GM12878 (cell line): ENCODE measurements around the gene C2CD4D.

ENCODE experiments used
- BHLHE40 ChIP-seq, 2 experiments: fragments of 450-650 bp in 1 of 2; IDR thresholded peaks; 2 replicates each; pipeline ENCODE4 v1.6.1; 2011 to 2017; ENCODE audit warnings: low read depth in 2 of 2, borderline replicate concordance in 1 of 2, improper control_type of control experiment in 1 of 2, low read length in 1 of 2, mild to moderate bottlenecking in 1 of 2
- BRCA1 ChIP-seq: IDR thresholded peaks from 2 replicates; pipeline ENCODE4 v1.6.1; 2011; ENCODE audit warnings: low read depth, low read length, improper control_type of control experiment
- CTCF ChIP-seq, 3 experiments: IDR thresholded peaks in 2 of 3; conservative IDR thresholded peaks in 1 of 3; 2 replicates each; pipeline ENCODE4 v1.5.1; 2011; ENCODE audit warnings: low read depth in 3 of 3, low read length in 3 of 3, mild to moderate bottlenecking in 3 of 3, control low read depth in 2 of 3, moderate library complexity in 2 of 3, inconsistent platforms in 1 of 3, mixed read lengths in 1 of 3; ENCODE audit not compliant: control insufficient read depth in 2 of 3, insufficient read depth in 1 of 3; ENCODE audit errors: extremely low read depth in 1 of 3
- EP300 ChIP-seq, 2 experiments: fragments of 150-350 bp in 1 of 2; IDR thresholded peaks; 2 replicates each; pipeline ENCODE4 v1.6.1; 2011 to 2012; ENCODE audit warnings: low read depth in 2 of 2, low read length in 2 of 2, borderline replicate concordance in 1 of 2, improper control_type of control experiment in 1 of 2, inconsistent platforms in 1 of 2; ENCODE audit not compliant: control insufficient read depth in 1 of 2
- EZH2 ChIP-seq: IDR thresholded peaks from 2 replicates; pipeline ENCODE4 v1.6.1; 2012; ENCODE audit warnings: low read depth, mild to moderate bottlenecking, control low read depth, inconsistent platforms, low read length, borderline replicate concordance; ENCODE audit not compliant: control insufficient read depth
- HDGF ChIP-seq: fragments of 450-650 bp; IDR thresholded peaks from 2 replicates; pipeline ENCODE4 v1.6.1; 2016; ENCODE audit warnings: antibody characterized with exemption
- POLR2A ChIP-seq: IDR thresholded peaks from 2 replicates; pipeline ENCODE4 v1.6.1; 2011; ENCODE audit warnings: low read depth, mild to moderate bottlenecking, low read length
- ZNF24 ChIP-seq: fragments of 450-650 bp; IDR thresholded peaks from 2 replicates; pipeline ENCODE4 v1.6.1; 2017; ENCODE audit warnings: antibody characterized with exemption, mild to moderate bottlenecking

- TF ChIP-seq CTCF (IDR thresholded peaks at IDR 0.05 in 2 of 3, conservative IDR thresholded peaks at IDR 0.05 in 1 of 3; ENCODE audit: control insufficient read depth in 2 of 3, extremely low read depth in 1 of 3, insufficient read depth in 1 of 3, low read depth in 3 of 3, low read length in 3 of 3) (no peak), EP300 (IDR thresholded peaks at IDR 0.05; ENCODE audit: borderline replicate concordance in 1 of 2, control insufficient read depth in 1 of 2, low read depth in 2 of 2, low read length in 2 of 2) (no peak), POLR2A (no peak), BRCA1 (no peak), ZNF24 (no peak), HDGF (no peak), EZH2 (no peak), BHLHE40 (IDR thresholded peaks at IDR 0.05; ENCODE audit: borderline replicate concordance in 1 of 2, low read depth in 2 of 2, low read length in 1 of 2) (no peak)
Observed at GRCh38 chr1:151802372-151802771, 37.2 kb downstream of the C2CD4D start.
